Measurements from ENCODE around the gene ZFP36.
"Not testable (repeated sequence)": the region's sequence is repeated elsewhere in the genome, so short reads cannot be mapped to it uniquely, and the experiment has no call there.

The ZFP36 gene, protein sequence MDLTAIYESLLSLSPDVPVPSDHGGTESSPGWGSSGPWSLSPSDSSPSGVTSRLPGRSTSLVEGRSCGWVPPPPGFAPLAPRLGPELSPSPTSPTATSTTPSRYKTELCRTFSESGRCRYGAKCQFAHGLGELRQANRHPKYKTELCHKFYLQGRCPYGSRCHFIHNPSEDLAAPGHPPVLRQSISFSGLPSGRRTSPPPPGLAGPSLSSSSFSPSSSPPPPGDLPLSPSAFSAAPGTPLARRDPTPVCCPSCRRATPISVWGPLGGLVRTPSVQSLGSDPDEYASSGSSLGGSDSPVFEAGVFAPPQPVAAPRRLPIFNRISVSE

DNA sequence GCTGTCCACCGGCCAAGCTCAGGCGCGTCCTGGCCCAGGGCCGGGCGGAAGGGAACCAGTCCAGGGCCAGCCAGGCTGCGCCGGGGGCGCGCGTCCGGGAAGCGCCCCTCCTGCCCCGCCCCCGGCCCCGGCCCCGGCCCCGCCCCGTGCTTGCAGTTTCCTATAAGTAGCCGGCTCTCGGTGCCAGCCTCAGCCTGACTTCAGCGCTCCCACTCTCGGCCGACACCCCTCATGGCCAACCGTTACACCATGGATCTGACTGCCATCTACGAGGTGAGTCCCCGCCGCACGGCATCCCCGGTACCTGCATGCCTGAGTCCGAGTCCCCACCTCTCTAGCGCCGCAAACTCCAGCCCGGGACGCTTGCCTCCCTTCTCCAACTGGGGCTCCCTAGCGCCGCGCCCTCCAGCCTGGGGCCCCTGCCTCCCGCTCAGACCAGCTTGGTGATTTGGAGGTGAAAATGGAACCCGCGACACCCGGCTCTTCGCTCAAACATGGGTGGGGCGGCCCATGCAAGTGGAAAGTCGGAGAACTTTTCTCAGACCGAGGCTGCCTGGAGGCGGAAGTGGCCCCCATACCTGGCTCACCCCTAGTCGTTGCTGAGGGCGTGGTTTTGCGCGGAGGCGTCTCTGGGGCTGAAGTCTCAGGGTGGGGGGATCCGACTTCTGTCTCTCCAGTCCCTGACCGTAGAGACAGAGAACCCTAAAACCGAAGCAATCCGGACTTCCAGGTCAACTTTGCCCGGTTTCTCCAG, at the start of gene ZFP36:
Gene ZFP36 (plus strand): TSS at position 192 of the 754 bp plus-strand sequence. CDS start 58 bp downstream, at position 250.
- DNase-seq (ENCODE audit: low spot score) = peak; percentile 81

DNA sequence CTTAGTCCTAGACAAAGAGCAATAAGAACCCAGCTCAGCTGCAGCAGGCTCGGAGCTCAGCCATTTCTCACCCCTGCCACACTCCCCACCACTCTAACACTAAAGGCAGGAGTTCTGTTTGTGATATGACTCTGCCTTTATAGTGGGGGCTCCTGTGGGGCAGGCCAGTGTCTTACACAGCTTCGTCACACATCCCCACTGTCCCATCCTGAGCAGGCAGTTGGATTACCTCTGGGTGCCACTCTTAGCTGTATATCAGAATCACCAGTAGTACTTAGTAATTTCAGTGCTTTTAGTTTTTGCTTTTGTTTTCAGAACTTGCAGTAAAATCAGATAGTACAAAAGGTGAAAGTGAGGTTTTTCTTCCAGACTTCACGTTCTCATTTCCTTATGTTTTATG, 47.6 kb upstream of the ZFP36 start:
- DNase-seq (ENCODE audit: low spot score) = no peak

DNA sequence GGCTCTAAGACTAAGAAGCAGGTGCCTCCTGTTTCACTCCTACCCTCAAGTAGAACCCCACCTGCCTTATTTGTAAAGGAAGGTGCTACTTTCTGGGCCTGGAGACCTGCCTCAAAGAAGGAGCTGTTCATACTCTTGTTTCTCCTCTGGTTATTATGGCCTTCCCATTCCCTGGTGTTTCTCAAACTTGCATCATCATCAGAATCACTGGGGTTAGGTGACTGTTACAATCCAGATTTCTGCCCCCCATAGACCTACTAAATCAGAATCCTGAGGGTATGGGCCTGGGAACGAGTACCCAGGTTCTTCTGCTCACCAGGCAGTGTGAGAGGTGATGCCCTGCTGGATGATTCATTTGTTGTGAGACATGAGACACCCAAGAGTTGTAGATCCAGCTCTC, 46.0 kb upstream of the ZFP36 start:
- DNase-seq (ENCODE audit: low spot score) = no peak

DNA sequence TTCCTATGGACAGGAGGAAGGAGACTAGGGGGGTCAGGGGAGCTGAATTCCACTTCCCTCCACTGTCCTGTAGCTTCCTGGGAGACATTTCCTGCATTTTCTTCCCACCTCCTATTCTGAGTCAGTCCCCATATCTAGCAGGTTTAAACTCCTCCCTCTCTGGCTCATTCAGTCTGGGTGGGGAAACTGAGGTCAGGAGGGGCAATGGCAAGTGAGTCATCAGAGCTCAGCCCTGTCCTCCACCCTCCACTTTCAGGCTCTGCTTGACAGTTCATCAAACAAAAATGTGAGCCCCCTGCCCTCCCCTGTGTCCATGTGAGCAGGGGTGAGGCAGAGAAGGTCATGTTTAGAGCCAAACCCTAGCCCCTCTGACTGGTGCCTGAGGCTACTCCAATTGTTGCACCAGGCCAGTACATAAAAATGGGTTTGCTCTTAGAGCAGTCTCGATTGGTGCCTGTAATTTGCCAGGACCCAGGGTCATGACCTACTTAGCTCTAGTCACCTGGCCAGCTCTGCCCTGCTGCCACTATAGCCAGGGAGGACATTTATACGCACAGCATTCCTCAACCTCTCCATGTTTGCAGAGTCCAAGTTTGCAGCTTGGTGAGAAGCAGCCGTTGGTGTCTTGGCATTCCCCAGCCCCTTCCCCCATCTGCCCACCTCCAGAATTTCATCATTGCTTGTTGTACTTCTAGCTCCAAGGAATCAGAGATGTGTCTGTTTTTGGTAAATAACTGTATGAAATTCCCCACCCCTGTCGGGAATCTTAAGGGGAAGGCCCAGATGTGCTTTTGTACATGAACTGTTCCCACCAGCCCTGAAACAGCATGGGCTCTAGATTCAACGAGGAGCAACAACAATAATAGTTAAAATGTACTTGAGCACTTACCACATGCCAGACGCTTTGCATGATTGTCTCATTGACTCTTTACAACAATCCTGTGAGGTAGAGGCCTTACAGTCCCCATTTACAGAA, 43.7 kb upstream of the ZFP36 start:
- DNase-seq (ENCODE audit: low spot score) = peak; percentile 28

DNA sequence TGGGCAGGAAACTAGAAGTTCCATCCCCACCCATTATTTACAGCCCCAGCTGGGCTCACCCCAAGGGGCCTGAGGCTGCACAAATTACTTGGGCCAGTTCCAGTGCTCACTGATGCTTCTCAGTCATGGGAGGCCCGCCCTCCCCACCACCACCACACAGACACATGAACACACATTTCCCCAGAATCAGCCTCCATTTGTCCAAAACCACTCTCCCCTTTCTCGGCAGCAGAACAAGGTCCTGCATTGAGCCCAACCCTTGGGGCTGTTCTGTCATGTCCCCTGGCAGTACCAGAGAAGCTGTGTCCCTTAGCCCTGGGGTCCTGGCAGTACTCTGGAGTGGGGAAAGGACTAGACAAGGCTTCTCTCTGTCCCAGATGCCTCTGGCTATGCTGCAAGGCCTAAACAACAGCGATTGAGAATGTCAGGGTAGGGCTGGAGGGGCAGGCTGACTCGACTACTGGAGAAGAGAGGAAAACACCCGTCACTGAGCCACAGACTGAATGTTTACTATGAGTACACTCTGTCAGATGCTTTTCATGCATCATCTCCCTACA, 42.7 kb upstream of the ZFP36 start:
- DNase-seq (ENCODE audit: low spot score) = peak; percentile 48

DNA sequence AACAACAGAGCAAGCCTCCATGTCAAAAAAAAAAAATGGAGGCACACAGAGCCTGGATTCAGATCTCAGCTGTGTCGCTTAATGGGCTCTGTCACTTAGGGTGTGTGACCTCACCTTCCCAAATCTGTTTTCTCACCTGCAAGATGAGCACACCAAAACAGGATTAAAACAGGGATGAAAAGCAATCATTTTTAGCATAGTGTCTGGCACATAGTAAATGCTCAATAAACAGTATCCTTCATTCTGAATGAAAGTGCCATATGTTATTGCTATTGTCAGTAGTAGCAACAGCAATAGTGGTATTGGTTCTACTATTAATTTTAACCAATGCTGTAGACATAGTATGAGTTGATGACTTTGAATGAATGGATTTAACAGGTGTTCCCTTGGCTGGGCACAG, 41.1 kb upstream of the ZFP36 start:
- DNase-seq (ENCODE audit: low spot score) = no peak

DNA sequence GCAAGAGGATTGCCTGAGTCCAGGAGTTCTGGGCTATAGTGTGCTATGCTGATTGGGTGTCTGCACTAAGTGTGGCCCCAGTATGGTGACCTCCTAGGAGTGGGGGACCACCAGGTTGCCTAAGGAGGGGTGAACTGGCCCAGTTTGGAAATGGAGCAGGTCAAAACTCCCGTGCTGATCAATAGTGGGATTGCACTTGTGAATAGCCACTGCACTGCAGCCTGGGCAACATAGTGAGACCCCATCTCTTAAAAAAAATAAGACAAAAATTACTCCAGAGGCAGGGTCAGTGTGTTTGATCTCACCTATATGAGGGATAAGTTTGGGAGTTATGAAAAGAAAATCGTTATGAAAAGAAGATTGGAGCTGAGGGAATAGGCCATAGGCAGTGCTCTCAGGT, 37.4 kb upstream of the ZFP36 start:
- no peak for DNase-seq (ENCODE audit: low spot score)

DNA sequence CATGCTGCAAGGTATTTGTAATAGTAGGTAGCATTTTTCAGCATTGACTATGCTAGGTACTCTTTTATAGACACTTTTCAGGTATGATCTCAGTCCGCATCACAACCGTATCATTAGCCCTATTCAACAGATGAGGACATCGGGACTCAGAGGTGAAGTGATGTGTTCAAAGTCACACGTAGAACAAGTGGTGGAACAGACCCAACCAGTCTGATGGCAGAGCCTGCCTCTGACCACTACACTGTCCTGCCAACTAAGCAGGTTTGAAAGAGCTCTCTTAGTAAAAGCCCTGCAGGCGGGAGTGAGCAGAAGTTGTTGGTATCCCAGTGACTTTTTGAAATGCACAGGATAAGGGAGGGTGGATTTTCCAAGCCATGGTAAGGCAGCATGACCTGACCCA, 35.9 kb upstream of the ZFP36 start:
- no peak for DNase-seq (ENCODE audit: low spot score)

DNA sequence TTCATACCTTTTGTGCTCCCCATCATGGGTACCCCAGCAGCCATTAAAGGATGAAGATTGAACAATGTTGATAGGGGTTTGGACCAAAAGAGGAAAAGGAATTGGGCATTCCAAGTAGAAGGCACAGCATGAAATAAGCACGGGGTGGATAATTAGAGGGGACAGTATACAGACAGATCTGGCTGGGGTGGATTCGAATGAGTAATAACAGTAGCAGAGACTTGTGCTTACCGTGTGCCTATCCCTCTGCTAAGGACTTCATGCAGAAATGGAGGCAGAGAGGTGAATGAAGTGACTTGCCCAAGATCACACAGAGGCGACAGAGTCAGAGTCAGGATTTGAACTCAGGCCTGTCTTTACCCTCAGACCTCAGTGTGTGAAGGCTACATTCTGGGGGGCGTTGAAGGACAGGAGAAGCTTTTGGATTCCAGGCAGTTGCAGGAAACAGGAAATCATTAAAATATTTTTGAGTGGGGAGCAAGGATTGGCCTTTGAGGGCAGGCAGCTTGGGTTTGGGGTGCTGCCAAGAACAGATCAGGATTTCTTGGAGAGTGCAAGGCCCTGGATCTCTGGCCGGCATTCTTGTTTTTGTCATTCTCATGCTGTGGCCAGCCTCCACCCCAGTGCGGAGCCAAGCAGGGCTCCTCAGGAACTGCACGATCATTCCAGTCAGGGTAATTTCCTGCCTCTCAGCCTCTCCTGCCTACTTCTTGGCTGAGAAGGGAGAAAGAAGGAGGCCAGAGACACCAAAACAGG, 34.4 kb upstream of the ZFP36 start:
- DNase-seq (ENCODE audit: low spot score) = peak; percentile 98

DNA sequence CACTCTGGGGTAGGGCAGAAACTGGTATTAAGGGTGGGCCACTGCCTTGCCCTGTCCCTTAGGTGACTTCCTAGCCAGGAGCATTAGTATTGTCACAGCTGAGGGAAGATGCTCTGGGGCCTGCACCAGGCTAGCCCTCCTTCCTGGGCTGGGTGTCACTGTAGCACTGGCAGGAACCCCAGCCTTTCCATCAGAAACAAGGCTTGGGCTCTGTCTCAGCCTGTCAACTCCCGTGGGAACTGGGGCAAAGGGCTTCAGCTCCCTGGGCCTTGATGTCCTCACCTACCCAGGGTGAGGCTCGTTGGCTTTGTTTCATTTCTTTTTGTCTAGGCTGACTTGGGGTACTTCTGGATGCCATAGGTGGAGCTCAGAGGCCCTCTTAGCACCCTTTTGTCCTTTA, 33.7 kb upstream of the ZFP36 start:
- peak; percentile 26 for DNase-seq (ENCODE audit: low spot score)

DNA sequence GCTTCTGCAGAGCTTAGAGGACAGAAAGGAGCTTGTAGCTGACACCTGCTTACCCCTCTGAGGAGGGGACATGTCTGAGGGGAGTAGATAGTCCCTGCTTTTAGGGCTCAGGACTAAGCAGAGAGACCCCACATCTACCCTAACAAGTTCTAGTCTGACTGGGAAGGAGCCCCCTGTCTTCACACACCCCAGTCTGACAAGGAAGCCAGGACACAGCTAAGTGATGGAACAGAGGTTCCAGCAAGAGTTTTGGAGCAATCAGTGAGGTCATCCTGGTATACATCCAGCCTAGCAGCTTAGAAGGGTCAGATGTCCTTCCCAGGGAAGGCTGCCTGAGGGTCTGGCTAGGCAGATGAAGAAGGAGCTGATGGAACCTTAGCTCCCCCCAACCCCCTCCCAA, 30.7 kb upstream of the ZFP36 start:
- no peak for DNase-seq (ENCODE audit: low spot score)

DNA sequence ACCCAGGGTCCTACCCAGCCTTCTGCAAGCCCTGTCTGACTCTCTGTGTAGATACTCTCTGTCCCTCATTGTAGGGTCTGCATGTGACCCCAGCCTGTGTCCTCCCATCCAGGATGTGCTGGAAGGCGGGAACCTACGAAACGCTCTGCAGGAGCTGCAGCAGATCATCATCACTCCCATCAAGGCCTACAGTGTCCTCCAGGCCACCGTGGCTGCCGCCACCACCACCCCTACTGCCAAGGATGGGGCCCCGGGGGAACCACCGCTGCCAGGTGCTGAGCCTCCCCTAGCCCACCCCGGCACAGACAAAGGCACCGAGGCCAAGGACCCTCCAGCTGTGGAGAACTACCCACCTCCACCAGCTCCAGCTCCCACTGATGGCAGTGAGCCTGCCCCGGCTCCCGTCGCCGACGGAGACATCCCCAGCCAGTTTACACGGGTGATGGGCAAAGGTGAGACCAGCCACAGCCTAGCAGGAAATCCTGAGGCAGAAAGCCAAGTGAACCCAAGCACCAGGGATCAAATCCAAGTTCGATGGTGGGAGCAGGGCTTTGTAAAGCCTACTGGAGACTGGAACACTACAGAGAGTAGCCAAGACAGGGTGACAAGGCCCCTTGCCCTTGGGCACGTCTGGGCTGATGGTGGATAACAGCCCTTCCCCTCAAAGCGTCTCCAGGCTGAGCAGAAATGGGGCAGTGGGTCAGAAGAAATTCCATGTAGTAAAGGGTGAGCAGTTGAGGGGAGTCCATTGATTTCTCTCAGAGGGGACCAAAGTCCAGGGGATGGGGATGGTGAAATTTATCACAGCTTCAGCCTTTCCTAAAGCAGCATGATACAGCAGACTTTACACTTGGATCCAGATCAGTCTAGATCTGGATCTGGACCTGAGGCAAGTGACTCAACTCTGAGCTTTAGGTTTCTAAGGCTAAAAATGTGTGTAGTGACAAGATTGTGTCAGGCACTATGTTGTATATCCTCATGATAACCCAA, 29.0 kb upstream of the ZFP36 start:
- DNase-seq (ENCODE audit: low spot score) = no peak

DNA sequence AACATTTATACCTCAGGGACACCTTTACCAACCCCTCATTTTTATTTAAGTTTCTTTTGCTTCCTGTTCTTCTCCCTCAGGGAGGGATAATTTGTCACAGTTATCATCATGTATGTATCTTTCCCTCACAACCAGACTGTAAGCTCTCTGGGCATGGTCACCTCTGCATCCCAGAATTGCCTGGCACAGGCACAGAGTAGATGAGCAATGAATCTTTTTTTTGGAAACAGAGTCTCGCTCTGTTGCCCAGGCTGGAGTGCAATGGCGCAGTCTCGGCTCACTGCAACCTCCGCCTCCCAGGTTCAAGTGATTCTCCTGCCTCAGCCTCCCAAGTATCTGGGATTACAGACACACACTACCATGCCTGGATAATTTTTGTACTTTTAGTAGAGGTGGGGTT, 27.3 kb upstream of the ZFP36 start:
- not testable (repeated sequence) for DNase-seq (ENCODE audit: low spot score)

DNA sequence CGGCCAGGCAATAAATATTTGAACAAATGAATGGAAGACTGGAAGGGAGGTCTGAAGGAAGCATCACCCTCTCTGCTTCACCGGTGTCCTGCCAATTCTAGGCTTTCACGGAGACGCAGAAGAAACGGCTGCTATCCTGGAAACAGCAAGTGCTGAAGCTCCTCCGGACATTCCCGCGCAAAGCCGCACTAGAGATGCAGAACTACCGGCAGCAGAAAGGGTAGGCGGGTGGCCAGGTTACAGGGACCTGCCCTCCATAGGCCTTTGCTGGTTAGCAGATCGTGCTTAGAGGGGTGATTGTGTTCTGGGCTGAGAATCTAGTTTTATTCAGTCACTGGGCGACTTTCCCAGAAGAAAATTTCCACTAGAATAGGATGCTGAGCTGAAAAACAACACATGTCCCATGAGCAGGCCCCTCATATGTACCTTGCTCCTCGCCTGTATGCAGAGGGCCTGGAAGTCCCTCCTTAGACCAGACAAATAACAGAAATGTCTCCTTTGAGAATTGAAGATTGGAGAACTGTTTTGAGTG, 26.7 kb upstream of the ZFP36 start:
- DNase-seq (ENCODE audit: low spot score) = no peak

DNA sequence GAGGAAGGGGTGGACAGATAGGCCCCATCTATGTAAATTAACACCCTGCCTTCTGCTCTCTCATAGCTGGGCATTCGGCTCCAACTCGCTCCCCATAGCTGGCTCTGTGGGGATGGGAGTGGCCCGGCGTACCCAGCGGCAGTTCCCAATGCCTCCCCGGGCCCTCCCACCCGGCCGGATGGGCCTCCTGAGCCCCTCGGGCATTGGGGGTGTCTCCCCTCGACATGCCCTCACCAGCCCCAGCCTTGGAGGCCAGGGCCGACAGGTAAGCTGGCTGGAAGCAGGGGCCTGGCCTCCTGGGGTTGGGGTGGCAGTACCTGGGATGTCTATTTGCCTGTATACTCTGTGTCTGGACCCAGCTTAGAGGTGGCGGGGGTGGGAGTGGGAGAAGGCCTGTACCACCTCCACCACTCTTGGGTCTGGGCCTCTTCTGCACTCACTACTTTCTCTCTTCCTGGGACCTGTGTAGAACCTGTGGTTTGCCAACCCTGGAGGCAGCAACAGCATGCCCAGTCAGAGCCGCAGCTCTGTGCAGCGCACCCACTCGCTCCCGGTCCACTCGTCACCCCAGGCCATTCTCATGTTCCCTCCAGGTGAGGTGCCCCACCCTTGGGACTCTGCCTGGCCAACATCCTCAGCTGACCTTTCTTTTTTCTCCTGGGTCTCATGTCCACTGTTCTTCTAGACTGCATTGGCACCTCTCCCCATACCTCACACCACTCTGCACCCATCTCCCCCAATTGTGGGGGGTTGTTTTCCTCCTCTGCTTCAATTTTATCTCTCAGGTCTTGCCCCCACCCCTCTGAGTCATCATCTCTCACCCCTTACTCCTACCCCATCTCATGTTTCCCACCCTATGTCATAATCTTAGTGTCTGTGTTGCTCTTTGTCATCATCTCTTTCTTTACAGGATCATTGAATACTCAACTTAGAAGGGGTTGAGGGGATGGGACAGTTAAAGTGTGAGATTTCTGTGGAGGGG, 25.8 kb upstream of the ZFP36 start:
- no peak for DNase-seq (ENCODE audit: low spot score)

DNA sequence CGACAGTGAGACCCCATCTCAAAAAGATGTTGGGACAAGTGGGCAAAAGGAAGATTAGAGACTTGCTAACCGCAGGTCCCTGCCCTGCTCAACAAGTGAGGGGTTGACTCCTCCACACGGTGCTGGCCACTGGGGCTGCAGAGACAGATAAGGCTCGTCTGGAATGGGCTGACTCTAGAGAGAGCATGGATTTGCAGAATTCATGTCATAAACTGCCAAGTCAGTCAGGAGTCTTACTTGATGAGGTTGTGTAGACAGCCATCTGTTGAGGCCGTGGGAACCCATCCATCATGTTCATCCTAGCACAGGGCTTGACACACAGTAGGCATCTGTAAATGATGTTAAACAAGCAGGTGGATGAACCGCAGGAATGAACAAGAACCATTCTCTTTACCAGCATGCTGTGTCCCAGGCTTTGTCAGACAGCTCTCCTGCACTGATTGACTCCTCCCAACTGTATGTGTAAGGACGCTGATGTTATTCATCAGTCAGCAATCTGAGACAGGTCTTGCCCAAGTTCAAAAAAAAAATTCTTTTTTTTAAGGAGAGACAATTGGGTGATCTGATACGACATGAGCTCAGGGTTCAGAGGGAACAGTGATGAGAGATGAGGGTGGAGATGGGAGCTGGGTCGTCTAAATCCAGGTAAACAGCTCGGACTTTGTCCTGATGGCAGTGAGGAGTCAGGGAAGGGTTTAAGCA, 24.6 kb upstream of the ZFP36 start:
- no peak for DNase-seq (ENCODE audit: low spot score)

DNA sequence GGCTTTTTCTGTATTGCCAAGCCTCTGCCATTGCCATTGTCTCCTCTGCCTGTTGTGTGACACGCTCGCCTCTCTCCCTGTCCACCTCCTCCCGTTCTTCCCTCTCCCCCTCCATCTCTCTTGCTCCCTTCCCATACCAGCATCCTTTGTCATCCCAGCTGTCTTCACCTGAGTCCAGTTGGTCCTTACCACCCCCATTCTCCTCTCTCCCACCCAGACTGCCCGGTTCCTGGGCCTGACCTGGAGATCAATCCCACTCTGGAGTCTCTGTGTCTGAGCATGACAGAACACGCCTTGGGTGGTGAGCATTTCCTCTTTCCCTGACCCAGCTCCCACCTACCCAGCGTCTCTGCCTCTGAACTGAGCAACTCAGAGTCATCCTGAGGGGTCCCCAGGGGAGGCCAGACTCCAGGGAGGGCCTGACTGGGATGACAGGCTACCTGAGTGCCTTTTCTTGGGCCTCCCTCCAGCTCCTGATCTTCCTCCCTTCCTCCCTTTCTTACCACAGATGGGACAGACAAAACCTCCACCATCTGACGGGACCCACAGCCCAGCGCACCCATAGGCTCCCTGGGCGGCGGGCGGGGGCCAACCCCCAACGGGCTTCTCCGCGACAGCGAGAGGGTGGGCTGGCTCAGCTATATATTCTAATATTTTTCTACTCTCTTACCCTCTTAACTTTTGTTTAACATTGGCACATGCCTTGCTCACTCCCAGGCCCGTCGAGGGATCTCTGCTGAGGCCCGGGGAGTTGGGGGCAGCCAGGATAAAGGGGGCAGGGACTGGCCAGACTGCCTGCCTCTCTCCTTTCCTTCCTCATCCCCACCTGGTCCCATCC, 23.4 kb upstream of the ZFP36 start:
- DNase-seq (ENCODE audit: low spot score) = no peak

Data from AG08395 (cell line).